NB4 (cell line): ENCODE measurements around the gene SHOX.

Source experiments
- CTCF ChIP-seq: IDR thresholded peaks from one replicate; pipeline ENCODE4 v1.5.1; 2012; ENCODE audit warnings: low read depth, low read length
- POLR2A ChIP-seq: IDR thresholded peaks from 2 replicates; pipeline ENCODE4 v1.6.1; 2011; ENCODE audit warnings: mild to moderate bottlenecking; ENCODE audit not compliant: insufficient read length; ENCODE audit errors: extremely low read depth

GRCh38 chrX:701673-702072 lies 71.1 kb downstream of the SHOX start:
- TF ChIP-seq CTCF (no peak), POLR2A (no peak)
